22Rv1 (cell line): Measurements from ENCODE around the gene CPLANE2.

Experiments
- CTCF ChIP-seq: fragments of 450-650 bp; IDR thresholded peaks from 2 replicates; pipeline ENCODE4 v1.5.1; 2017; ENCODE audit warnings: mild to moderate bottlenecking
- ZFX ChIP-seq: fragments of 450-650 bp; IDR thresholded peaks from 2 replicates; pipeline ENCODE4 v1.6.1; 2017; ENCODE audit warnings: antibody characterized with exemption, borderline replicate concordance

GRCh38 chr1:16218014-16218673 lies 18.8 kb downstream of the CPLANE2 start:
- no peak for TF ChIP-seq CTCF
- TF ChIP-seq ZFX: no peak
